Measurements from ENCODE around the gene ANKRD35.
A peak's percentile ranks its signal among the peaks of the same experiment; 100 is the strongest.
"Not testable (repeated sequence)": the region's sequence is repeated elsewhere in the genome, so short reads cannot be mapped to it uniquely, and the experiment has no call there.

Gene ANKRD35

DNA sequence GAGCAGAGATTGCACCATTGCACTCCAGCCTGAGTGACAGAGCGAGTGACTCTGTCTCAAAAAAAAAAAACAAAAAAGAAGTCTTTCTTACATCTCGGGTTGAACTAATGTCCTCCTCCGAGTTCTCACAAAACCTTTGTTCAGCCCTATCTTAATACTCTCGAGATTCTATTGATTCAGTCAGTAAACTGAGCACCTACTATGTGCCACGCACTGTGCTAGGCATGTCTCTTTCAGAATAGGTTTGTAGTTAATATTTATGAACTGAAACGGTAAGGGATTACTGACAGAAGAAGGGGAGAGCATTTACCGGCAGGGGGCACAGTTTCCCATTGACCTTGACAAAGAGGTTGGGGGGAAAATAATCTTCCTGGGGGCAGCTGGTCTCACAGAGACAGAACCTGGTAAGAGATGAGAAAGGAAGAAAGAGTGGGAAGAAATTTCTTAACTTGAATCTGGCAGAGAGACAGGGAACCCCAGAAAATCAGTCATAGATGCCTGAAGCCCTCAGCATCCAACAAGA is 30.2 kb downstream of the ANKRD35 start:
- no peak for DNase-seq

DNA sequence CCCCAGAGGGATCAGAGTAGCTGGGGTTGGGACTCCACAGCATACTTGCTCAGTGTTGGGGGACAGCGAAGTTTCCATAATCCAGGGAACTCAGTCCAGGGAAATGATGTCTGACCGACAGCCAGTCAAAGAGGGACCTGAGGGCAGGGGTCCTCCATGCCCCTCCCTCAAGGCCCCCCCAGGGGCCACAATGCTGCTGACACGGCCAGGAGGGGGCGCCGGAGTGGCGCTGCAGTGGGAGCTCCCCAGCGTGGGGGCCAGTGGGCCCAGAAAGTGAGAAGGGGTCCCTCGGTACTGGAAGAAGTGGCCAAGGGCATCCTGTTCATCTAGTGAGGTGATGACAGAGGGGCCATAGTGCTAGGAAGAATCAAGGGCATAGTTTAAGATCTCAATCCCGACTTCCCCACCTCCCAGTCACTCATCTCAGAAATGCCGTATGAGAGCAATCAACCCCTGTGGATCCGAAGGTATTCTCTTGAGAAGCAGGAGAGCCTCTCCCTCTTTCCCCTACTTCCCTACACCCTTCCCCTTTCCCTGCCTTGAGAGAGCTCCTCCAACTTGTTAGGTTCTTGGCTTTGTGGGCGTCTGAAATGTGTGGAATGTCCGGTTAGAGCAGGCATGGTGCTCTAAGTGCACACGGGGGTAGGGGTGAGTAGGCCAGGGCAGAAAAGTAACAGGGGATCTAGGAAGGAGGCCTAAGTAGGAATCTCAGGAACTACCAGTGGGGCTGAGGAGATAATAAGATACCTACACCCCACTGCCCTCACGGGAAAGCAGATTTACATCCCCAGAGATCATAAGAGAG is 36.1 kb downstream of the ANKRD35 start:
- DNase-seq = no peak

DNA sequence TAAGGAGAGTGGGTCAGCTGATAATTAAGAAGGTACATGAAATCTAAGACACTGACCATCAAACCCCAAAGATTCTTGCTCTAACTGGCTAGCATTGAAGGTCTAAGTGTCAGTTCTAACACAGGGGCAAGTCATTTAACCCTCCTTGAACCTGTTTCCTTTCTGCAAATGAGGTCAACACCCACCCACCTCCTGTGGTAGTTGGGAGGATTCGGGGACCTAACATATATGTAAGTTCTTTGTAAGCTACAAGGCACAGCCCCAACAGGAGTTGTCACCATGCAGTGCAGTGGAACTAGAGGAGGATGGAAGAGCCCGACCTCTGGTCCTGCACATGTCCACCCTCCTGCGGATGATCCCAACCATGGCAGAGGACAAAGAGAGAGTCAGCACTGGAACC is 37.8 kb downstream of the ANKRD35 start:
- DNase-seq = no peak

DNA sequence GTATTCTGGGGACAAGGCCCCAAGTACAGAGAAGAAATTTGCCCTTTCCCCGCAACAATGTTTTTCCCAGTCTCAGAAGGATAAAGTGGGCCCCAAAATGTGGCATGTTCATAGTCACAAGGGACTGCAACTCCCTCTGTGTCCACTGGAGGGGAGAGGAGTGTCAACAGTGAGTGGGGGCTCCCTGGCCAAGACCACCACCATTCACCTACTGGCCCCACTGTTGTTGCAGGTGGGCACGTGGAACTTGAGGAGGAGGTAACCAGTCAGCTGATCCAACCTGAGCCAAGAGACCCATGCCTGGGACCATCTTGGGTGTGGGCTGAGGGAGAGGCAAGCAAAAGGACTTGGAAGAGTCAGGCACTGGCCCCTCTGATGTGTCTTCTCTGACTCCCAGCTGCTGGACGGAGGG is 39.5 kb downstream of the ANKRD35 start:
- DNase-seq = peak in 2 of 3 experiments; percentile 21 to 42

DNA sequence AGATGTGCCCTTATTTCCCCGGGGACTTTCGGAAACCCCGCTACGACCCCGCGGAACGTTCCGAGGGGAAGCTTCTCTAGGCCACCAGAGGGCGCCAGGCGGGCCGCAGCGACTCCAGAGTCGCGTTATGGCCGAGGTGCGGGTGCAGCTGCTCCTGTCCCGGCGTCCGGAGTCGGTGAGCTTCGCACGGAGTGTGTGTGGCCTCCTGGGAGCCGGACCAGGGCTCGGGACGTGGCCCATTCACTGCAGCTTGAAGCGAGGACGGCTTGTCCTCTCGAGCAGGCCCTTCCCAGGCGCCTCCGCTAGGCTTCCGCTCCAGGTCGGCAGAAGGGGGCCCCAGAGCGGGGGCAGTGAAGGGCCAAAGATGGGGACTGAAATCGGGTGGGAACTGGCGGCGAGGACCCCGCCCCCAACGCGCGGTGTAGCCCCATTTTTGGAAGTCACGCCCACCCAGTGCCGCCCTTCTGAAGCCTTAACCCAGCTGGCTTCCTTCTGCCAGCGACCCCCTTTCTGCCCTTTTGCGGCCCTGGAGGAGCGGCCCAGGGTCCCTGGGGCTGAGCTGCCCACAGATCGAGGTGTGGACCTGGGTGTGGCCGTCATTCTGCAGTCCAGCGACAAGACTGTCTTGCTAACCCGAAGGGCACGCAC is 40.0 kb downstream of the ANKRD35 start, which contains the start of gene NUDT17:
TSS of gene NUDT17 (plus strand) at position 117 of the 648 bp plus-strand sequence. CDS start at position 128, 11 bp downstream.
- DNase-seq = peak; percentile 58 to 93 (median 76)

DNA sequence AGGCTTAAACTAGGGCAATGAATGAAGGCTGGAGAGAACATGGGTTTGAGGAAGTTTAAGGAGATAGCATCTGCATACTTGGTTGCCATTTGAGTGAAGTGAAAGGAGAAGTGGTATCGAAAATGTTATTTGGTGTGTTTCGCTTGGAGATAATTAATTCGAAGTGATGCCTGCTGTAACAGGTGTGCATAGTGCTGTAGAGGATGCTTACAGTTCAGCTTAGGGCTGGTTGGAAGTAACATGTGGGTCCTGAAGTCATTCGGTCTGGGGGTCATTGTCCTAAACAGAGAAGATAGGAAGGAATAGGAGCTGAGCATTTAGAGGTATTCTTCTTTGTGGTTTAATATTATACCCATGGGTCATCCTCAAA is 40.5 kb downstream of the ANKRD35 start:
- DNase-seq = no peak

DNA sequence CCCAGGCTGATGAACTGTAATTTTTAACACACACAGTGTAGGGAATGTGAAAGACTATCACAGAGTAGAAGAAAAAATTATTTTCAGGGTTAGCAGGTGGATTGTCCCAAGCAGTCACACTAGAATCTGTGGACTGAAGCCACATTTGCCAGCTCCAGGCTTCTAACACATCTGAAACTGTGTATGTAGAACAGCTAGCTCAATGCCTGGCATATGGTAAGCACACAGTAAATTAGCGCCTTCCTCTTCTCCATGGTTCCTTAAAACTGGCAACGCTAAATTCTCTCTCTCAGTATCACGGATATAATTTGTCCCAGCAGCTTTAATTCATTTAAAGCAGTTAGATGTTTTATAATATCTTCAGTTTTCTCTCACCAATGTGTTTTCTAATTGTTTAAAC is 42.6 kb downstream of the ANKRD35 start:
- no peak for DNase-seq

DNA sequence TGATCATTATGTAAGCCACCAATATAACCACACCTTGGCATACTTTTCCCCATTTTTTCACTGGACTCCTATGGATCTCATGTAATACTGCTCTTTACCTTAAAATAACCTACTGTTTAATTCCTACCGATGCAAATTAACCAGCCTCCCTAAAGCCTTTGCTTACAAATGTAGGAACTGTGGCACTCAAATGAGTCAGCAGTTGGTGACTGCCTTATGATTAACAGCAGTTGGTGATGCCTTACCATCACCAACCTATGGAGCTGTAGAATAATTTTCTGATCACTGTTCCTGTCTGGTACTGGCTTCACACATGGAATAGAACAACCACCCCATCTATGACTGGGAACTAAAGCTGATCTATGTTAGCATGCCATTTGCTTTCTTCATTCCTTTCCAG is 48.0 kb downstream of the ANKRD35 start:
- no peak for DNase-seq

DNA sequence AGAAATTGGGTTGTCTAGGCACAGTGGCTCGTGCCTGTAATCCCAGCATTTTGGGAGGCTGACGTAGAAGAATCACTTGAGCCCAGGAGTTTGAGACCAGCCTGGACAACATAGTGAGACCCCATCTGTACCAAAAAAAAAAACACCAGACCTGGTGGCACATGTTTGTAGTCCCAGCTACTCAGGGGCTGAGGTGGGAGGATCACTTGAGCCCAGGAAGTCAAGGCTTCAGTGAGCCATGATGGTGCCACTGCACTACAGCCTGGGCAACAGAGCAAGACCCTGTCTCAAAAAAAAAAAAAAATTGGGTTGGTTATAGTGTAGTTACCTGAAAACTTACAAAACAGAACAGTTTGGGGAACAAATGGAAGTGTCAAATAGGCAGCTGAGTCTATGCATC is 54.9 kb downstream of the ANKRD35 start:
- not testable (repeated sequence) for DNase-seq

DNA sequence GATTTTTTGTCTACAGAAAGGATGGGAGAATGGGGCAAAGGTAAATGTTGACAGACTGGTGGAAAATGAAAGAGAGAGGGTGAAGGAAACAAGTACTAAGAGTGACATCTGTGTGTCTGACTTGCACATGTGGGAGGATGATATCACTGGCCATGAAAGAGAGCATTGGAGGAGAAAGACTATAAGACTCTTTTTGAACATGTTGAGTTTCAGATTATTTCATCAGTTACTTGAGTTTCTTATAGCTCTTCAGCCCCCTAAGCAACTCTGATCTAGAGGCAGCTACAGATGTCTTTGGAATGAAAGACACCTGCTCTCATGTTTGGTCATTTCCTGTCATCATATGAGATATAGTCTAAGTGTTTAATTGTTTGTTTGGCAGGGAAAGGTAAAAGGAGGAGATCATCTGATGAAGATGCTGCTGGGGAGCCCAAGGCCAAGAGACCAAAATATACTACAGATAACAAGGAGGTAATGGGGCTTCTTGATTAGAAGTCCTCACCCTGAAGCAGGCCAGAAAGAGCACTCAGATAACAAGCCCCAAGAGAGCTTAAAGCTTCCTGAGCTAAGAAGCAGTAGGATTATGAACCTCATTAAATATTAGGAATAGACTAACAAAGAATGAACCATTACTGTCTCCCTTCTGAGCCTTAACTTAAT is 57.2 kb downstream of the ANKRD35 start:
- DNase-seq = no peak

DNA sequence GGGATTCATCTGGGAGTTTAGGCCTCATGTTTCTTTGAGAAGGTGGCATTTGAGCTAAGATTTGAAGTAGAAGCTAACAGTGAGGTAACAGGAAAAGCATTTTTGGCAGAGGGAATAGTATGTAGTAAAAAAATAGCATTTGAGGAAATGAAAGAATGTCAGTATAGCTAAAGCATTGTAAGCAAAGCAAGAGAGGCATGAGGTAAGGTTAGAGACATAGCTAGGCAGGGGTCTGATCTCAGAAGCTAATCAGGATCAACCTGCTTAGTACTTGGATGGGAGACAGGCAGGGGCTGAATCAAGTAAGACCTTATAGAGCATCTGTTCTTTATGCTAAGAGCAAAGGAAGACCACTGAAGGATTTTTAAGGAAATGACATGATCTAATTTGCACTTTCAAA is 57.7 kb downstream of the ANKRD35 start:
- no peak for DNase-seq

DNA sequence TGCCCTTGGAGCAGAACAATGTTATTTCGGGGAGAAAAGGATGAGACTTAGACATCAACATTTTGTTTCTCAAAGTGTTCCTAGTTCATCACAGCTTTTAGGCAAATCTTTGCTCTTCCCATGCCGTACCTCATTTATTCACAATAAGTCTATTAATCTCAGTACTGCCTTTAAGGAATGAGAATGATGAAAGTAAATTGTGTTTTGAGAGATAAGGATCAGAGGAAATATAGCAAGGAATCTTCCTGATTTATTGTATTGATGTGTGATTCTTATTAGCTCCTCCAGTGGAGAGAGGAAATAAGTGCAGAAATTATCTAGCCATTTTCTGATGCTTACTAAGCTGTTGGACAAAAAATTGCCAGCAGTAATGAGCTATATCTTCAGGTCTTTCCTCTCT is 59.6 kb downstream of the ANKRD35 start:
- no peak for DNase-seq

DNA sequence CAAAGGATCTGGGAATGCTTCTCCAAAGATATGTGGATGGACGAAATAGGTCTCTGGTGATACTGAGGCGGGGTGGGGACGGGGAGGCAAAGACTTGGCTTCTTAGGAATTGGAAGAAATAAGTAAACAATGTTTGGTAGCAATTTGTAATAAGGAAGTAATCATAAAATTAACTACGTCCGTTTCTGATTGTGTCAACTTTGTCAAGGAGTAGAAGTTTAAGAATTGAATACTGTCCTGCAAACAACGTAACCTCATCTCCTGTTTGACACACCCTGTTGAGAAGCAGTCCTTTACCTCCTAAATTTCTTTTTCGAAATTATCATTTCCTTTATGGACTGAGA is 61.2 kb downstream of the ANKRD35 start:
- no peak for DNase-seq

DNA sequence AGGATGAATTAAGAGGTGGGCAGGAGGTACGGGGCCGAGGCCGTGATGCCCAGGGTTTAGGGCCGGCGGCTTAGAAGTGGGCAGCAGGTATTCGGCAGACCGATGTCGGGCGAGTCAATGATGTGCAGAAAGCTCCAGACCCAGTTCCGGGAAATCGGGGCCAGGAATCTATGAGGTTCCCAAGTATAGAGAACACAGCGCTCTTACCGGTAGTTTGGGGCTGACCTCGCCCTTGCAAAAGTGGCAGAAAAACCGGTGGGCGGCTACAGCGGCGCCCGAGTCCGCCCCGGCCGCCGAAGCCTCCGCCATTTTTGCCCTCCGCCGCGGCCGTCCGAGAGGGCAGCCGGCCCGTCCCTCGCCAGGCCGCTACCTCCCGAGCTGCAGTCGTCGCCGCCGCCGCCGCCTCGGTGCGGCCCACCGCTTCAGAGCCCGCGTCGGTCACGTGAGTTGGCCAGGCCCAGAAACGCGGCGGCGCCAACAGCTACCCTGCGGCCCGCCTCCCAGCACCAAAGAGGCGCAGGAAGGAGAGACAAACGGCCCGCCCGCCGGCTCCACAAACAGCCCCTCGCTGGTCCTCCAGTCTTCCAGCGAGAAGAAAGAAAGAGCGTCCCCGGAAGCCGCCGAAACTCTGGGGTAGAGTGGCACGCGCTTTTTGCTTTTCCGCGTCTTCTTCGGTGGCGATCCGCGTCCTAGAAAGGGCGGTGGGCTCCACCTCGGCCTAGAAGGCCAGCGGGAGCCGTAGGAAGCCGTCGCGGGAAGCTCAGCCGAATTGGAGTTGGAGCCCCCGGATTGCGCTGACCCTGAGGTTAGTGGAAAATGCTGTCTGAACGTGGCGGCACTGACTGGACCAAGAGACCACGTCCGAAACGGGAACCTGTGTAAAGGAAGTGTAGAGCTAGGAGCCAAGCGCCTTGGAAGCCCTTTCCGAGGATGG is 61.8 kb downstream of the ANKRD35 start, which contains the start of the genes POLR3C and RNF115:
TSS of gene POLR3C (plus strand) at position 636 of the 934 bp plus-strand sequence. CDS start 1,577 bp downstream, outside the sequence.
TSS of gene RNF115 (minus strand) at position 531 of the 934 bp plus-strand sequence. CDS start at position 309, 222 bp downstream.
- peak; percentile 92 to 99 (median 95) for DNase-seq

DNA sequence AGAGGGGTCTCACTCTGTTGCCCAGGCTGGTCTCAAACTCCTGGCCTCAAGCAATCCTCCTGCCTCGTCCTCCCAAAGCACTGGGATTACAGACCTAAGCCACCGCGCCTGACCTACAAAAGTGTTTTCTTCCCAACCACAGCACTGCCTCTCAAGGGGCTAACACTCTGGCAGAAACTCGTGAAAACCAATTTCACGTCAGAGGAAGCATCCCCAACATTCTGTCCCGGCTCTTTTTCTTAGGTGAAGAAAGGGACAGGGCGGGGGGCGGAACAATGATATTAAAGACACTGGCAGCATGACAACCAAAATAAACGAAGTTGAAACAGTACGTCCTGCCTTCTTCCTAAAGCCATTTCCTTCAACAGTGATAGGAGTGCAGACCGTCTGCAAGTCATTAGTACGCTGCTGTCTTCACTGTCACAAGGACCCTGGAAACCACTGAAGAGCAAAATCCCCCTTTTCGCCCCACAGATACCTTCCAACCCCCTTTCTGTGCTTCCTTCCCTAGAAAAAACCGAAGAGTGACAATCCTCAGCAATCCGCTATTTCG is 62.8 kb downstream of the ANKRD35 start:
- not testable (repeated sequence) for DNase-seq

DNA sequence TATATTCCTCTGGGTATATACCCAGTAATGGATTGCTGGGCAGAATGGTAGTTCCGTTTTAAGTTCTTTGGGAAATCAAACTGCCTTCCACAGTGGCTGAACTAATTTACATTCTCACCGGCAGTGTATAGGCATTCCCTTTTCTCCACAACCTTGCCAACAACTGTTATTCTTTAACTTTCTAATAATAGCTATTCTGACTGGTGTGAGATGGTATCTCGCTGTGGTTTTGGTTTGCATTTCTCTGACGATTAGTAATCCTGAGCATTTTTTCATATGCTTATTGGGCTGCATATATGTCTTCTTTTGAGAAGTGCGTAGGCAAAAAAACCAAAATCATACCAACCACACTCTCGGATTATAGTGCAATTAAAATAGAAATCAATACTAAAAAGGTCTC is 67.6 kb downstream of the ANKRD35 start:
- DNase-seq = not testable (repeated sequence)

Measured in NCI-H1417 (cell line).